ENCODE results near the gene IFRD1. TPM values are rescaled to one million over a fixed set of nuclear protein-coding genes. Genes with fewer than 3 reads are reported as not detected.
"Not testable (repeated sequence)": the region's sequence is repeated elsewhere in the genome, so short reads cannot be mapped to it uniquely, and the experiment has no call there.

Gene IFRD1
- total RNA-seq, 4 donors from 2014 or later = 36.9 to 51.5 (median 48.0) TPM

- TF ChIP-seq POLR2AphosphoS5 (IDR thresholded peaks at IDR 0.05) = peak; percentile 76 to 90
- TF ChIP-seq CTCF (IDR thresholded peaks at IDR 0.05) = no peak
- TF ChIP-seq EP300 (IDR thresholded peaks at IDR 0.05) = peak; percentile 23
- peak; percentile 66 for TF ChIP-seq POLR2A (IDR thresholded peaks at IDR 0.05; ENCODE audit: low read depth)
Observed at GRCh38 chr7:112450807-112451761, 824 bp downstream of the IFRD1 start.

GRCh38 chr7:112452102-112452888, 2.0 kb downstream of the IFRD1 start:
- H3K27ac ChIP-seq (replicated peaks in 1 of 4) = peak overlapping the region; percentile 99 to 100 (median 100)
- intact Hi-C loops (cut with DNase I) = loop anchor here (5.0 to 10.0 kb wide), 2 partner anchors 60 to 247 kb away; partner anchors contain the start of genes DOCK4 and ZNF277
- DNase-seq (ENCODE audit: extremely low spot score) = no peak
- no peaks in the 10 kb centered on the region for H3K9me3 ChIP-seq
- H3K4me3 ChIP-seq = peak overlapping the region; percentile 84 to 100 (median 95)
- TF ChIP-seq CTCF (IDR thresholded peaks at IDR 0.05) = peak in 1 of 3 experiments; percentile 13
- TF ChIP-seq POLR2AphosphoS5 (IDR thresholded peaks at IDR 0.05) = peak; percentile 66 to 68
- TF ChIP-seq EP300 (IDR thresholded peaks at IDR 0.05) = no peak
- no peak for TF ChIP-seq POLR2A (IDR thresholded peaks at IDR 0.05; ENCODE audit: low read depth)
- 17% methylated on average over 7 of the region's 7 CpGs for WGBS
- no peaks in the 10 kb centered on the region for H3K27me3 ChIP-seq
- peaks cover 10 to 19% (median 15%) of the 10 kb centered on the region in 4 donors for H3K36me3 ChIP-seq
- peaks cover 30 to 50% (median 44%) of the 10 kb centered on the region in 4 donors for H3K4me1 ChIP-seq

More at GRCh38 chr7:112450807-112451761, 824 bp downstream of the IFRD1 start:
- intact Hi-C loops (cut with DNase I) = loop anchor here (5.0 to 10.0 kb wide), 2 partner anchors 59 to 246 kb away; partner anchors contain the start of genes DOCK4 and ZNF277
- H3K4me1 ChIP-seq = peaks cover 30 to 50% (median 44%) of the 10 kb centered on the region in 4 donors
- WGBS = 2% methylated on average over 9 of the region's 57 CpGs
- peaks cover 0 to 6% (median 5%) of the 10 kb centered on the region in 4 donors for H3K36me3 ChIP-seq
- no peaks in the 10 kb centered on the region for H3K27me3 ChIP-seq
- H3K4me3 ChIP-seq = peak overlapping the region; percentile 84 to 100 (median 95)
- DNase-seq (ENCODE audit: extremely low spot score) = peak; percentile 98
- no peaks in the 10 kb centered on the region for H3K9me3 ChIP-seq
- peak overlapping the region; percentile 99 to 100 (median 100) for H3K27ac ChIP-seq (replicated peaks in 1 of 4)

- peak overlapping the region; percentile 99 to 100 (median 100) for H3K27ac ChIP-seq (replicated peaks in 1 of 4)
- no peak for TF ChIP-seq POLR2A (IDR thresholded peaks at IDR 0.05; ENCODE audit: low read depth)
- no peak for TF ChIP-seq POLR2AphosphoS5 (IDR thresholded peaks at IDR 0.05)
- TF ChIP-seq EP300 (IDR thresholded peaks at IDR 0.05) = no peak
- TF ChIP-seq CTCF (IDR thresholded peaks at IDR 0.05) = no peak
- H3K36me3 ChIP-seq = peaks cover 15 to 32% (median 27%) of the 10 kb centered on the region in 4 donors
- no peaks in the 10 kb centered on the region for H3K27me3 ChIP-seq
- H3K4me3 ChIP-seq = peak overlapping the region in 3 of 4 donors; percentile 4 to 95 (median 84)
- no peak for DNase-seq (ENCODE audit: extremely low spot score)
- intact Hi-C loops (cut with DNase I) = loop anchor here (5.0 to 10.0 kb wide), 2 partner anchors 61 to 249 kb away; partner anchors contain the start of genes DOCK4 and ZNF277
- no peaks in the 10 kb centered on the region for H3K9me3 ChIP-seq
- WGBS = 27% methylated on average over 7 of the region's 7 CpGs
- peaks cover 30 to 50% (median 44%) of the 10 kb centered on the region in 4 donors for H3K4me1 ChIP-seq
Observed at GRCh38 chr7:112453505-112454171, 3.4 kb downstream of the IFRD1 start.

- not testable (repeated sequence) for DNase-seq (ENCODE audit: extremely low spot score); H3K27me3 ChIP-seq; H3K9me3 ChIP-seq
- H3K27ac ChIP-seq (replicated peaks in 1 of 4) = peak overlapping the region; percentile 99 to 100 (median 100)
- H3K36me3 ChIP-seq = peaks cover 21 to 37% (median 32%) of the 10 kb centered on the region in 4 donors
- intact Hi-C loops (cut with DNase I) = loop anchor here (5.0 to 10.0 kb wide), 2 partner anchors 62 to 249 kb away; partner anchors contain the start of genes DOCK4 and ZNF277
- 92% methylated on average over 6 of the region's 6 CpGs for WGBS
- peaks cover 27 to 48% (median 42%) of the 10 kb centered on the region in 4 donors for H3K4me1 ChIP-seq
- H3K4me3 ChIP-seq = peak overlapping the region in 1 of 4 donors; percentile 84
Observed at GRCh38 chr7:112454191-112454590, 3.9 kb downstream of the IFRD1 start.
